HL-60 (cell line): ENCODE data around the gene RAB40B.

ENCODE experiments used
- DNase-seq, 2 experiments: peaks; one replicate each; pipeline ENCODE4 v3.0.0-alpha.2; 2010 to 2020; ENCODE audit warnings: low read depth in 1 of 2, low spot score in 1 of 2
- H3K27ac ChIP-seq: fragments of 250-450 bp; sonication (Bioruptor Pico); replicated peaks from 2 replicates; pipeline ENCODE4 v1.5.1; 2020; ENCODE audit warnings: mild to moderate bottlenecking, moderate library complexity
- H3K27me3 ChIP-seq: fragments of 250-450 bp; sonication (Bioruptor Pico); 2 replicates; pipeline ENCODE4 v1.5.1; 2021; ENCODE audit warnings: mild to moderate bottlenecking, moderate library complexity; ENCODE audit not compliant: insufficient read depth, poor library complexity, severe bottlenecking
- H3K4me3 ChIP-seq: replicated peaks from 2 replicates; pipeline ENCODE4 v1.5.1; 2011; ENCODE audit warnings: mild to moderate bottlenecking, control low read depth, low read length; ENCODE audit not compliant: insufficient read depth
- CTCF ChIP-seq: IDR thresholded peaks from one replicate; pipeline ENCODE4 v1.5.1; 2011; ENCODE audit warnings: low read length, control low read depth, inconsistent platforms; ENCODE audit not compliant: insufficient read depth
- GABPA ChIP-seq: IDR thresholded peaks from 2 replicates; pipeline ENCODE4 v1.6.1; 2012; ENCODE audit warnings: low read depth
- POLR2AphosphoS5 ChIP-seq: IDR thresholded peaks from 2 replicates; pipeline ENCODE4 v1.6.1; 2012; ENCODE audit warnings: low read depth
- REST ChIP-seq: IDR thresholded peaks from 2 replicates; pipeline ENCODE4 v1.6.1; 2012; ENCODE audit warnings: low read depth; ENCODE audit not compliant: insufficient replicate concordance
- SPI1 ChIP-seq: IDR thresholded peaks from 2 replicates; pipeline ENCODE4 v1.6.1; 2012; ENCODE audit warnings: low read depth, mild to moderate bottlenecking, borderline replicate concordance

The RAB40B gene

GRCh38 chr17:82720204-82720603 is 21.7 kb upstream of the RAB40B start:
- Histone ChIP-seq H3K27me3 (no peaks in the 10 kb centered on the region), H3K27ac (no peak overlapping the region), H3K4me3 (no peak overlapping the region)
- DNase-seq: no peak
- TF ChIP-seq REST (no peak), CTCF (no peak)

GRCh38 chr17:82718986-82719685 is 20.6 kb upstream of the RAB40B start:
- Histone ChIP-seq H3K27ac (no peak overlapping the region), H3K4me3 (no peak overlapping the region), H3K27me3 (no peaks in the 10 kb centered on the region)
- no peak for DNase-seq
- no peak for TF ChIP-seq CTCF
- no peak for TF ChIP-seq REST
- TF ChIP-seq SPI1: no peak
- TF ChIP-seq GABPA: no peak
- no peak for TF ChIP-seq POLR2AphosphoS5

- no peaks in the 10 kb centered on the region for H3K27me3 ChIP-seq
- peak within 1 kb of the TSS; percentile 80 for H3K27ac ChIP-seq
- no peak for TF ChIP-seq CTCF
- peak; percentile 76; the same call in 1 of the 2 replicates for TF ChIP-seq POLR2AphosphoS5
- no peak for TF ChIP-seq SPI1
- no peak for TF ChIP-seq REST
- no peak for TF ChIP-seq GABPA
- peak; percentile 83 to 93 for DNase-seq
- H3K4me3 ChIP-seq: peak within 1 kb of the TSS; percentile 73
Observed at GRCh38 chr17:82716203-82717010, 17.9 kb upstream of the RAB40B start, which contains the start of gene FN3KRP. Gene FN3KRP (plus strand): TSS chr17:82716706. CDS start chr17:82716756, 50 bp downstream.
